Right renal pelvis (tissue), 4 donors: Measurements from ENCODE around the gene MDK. TPM values are rescaled to one million over a fixed set of nuclear protein-coding genes. Genes with fewer than 3 reads are reported as not detected.

Experiments used
- DNase-seq, 4 donors: peaks; one replicate each; pipeline ENCODE4 v3.0.0-alpha.2; 2013; ENCODE audit warnings: low read depth in 4 of 4, low spot score in 3 of 4, missing footprints in 1 of 4
- polyA plus RNA-seq, 4 donors: library from polyadenylated mRNA; unstranded; fragments of 120-200 nt; gene quantifications; one replicate each; pipeline ENCODE4 v1.2.1, GENCODE V29; 2013; ENCODE audit not compliant: insufficient read length in 4 of 4

The MDK gene
- polyA plus RNA-seq, 4 donors, result 651 to 1,009 (median 840) TPM

DNA sequence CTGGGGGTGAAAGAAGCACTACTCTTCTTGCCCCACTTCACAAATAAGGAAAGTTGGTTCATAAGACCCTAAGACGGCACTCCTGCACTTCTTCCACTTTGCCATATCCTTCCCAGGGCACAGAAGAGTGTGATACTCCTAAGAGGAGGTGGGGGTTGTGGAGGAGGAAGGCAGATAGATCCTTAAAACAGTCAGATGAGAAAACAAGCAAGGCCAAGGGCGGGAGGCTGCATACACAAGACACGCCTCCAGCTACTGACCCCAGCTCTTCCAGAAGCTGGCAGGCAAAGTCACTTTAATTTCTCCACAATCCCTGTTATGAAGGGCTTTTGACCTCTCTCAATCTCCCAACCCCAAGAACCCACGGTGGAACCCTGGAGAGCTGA is 11.8 kb downstream of the MDK start:
- DNase-seq, result no peak

DNA sequence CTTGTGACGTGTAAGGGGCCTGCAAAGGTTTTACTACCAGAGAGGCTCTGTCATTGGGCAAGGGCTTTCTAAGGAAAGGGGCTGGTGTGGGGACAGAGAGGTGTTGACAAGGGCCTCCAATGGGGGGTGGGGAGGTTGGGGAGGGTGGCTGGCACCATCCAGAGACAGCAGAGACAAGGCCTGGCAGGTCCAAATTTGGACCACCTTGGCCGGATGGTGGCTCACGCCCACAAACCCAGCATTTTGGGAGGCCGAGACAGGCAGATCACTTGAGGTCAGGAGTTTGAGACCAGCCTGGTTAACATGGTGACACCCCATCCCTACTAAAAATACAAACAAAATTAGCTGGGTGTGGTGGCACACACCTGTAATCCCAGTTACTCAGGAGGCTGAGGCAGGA is 12.3 kb downstream of the MDK start:
- no peak for DNase-seq

DNA sequence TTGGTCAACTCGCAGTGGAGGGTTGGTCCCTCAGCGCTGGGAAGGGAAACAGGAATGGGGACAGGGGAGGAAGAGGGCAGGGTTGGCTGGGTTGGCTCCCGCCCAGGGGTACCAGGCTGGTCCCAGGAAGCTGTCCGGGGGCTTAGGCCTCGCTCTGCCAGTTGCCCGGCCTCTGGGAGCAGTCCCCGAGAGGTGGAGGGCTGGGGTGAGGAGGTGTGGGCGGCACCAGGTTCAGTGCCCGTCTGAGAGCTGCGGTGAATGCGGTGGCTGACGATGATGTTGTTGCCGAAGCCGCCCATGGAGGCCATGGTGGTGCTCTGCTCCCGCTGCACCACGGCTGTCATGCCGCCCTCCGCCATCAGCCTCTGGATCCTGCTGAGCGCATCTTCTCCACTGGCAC is 16.1 kb downstream of the MDK start:
- DNase-seq, result no peak

DNA sequence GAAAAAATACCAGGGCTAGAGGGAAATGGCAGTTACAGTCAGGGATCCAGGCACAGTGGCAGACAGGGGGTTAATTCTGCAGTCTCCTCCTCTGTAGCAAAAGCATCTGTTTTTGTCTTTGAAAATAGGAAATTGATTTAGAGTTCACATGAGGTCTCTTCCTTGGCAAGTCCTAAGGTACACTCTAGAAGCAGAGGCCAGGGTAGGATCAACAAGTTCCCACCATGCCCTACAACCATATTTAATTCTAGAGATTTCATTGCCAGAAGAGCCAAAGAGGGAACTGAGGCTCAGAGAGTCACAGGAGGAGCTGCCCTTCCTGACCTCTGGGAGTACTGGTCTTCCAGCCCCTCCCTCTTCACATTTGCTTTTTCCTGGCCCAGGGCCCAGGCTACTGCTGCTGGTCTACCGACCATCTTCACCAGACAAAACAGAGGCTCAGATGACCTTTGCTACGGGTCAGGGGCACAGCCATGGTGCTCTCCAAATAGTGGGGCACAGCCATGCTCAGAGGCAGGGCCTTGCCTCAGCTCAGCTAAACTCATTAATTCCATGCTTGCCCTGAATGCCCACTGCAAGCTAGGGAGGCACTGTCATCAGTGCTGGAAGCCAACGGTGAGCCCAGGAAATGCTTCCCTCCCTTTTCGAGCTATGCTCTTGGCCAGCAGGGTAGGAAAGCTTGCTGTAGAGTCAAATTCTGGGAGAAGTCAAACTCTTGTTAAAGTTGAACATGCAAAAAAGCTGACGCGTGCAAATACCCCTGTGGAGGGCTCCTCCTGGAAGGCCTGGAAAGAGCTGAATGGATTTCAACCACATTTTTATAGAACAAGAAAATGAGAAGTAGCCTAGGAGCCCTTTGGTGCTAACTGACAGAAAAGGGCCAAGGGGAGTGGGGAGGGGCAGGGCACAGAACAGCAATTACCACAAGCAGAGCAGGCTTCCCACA is 21.8 kb downstream of the MDK start:
- no peak for DNase-seq

DNA sequence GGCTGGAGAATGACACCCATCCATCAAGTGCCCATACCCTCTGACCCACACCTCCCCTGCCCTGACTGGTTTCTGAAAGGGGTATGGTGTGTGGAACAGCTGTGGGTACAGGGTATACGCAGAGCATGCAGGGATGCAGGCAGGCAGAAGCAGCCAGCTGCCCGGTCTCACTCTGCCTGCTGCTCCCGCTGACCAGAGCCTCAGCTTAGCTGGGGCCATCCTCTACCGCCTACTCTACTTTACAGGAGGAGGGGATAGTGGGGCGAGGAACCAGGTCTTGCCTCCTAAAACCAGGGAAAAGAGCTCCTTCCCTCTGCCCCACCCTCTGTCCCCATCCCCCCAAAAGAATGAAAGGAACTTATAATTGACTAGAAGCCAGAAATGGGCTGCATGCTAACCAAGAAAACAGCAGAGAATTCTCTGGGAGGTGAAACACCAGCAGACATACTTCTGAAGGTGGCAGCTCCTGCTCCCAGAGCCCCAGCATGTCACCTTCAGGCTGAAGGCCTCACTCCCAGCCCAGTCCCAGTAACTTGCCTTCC is 23.1 kb downstream of the MDK start:
- DNase-seq, result no peak

DNA sequence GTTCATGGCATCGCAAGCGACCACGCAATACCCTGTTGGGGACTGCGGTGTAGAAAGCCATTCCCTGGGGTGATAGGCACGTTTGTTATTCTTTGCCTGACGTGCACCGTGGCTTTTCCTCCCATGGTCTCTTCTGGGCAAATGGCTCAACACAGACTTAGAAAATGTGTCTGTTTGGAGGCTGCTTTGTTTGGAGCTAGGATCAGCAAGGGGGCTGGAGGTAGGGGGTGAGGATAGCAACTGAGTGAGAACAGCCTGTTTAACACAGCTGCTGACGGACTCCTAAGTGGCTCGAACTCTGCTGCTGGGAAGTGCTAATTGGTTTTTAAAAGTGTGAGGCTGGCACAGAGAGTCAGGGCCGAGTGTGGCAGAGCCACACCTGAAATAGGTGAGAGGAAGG is 26.2 kb downstream of the MDK start:
- no peak for DNase-seq

DNA sequence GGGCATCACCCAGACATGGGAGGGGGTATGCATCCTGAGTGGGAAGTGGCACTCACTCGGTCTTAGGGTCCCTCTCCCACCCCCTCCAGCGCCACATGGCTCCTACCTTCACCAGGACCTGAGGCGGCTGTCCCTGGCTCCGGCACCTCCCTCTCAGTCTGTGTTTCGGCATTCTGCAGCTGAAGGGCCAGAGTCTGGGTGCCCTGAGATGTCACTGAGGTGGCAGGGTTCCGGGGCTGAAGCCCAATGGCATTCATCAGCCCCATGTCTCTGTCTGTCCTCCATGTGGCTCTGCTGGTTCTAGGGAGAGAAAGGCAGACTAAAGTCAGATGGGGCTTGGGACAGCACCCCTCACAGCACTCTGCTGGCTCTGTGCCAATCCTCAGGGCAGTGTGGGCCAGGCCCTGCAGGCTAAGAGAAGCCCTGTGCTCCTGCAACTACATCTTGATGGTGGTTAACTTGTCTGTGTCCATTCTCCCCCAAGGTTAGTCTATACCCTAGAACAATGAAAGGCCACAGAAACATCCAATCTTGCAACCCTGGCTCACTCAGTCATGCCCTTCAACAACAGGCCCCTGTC is 27.0 kb downstream of the MDK start:
- no peak for DNase-seq

DNA sequence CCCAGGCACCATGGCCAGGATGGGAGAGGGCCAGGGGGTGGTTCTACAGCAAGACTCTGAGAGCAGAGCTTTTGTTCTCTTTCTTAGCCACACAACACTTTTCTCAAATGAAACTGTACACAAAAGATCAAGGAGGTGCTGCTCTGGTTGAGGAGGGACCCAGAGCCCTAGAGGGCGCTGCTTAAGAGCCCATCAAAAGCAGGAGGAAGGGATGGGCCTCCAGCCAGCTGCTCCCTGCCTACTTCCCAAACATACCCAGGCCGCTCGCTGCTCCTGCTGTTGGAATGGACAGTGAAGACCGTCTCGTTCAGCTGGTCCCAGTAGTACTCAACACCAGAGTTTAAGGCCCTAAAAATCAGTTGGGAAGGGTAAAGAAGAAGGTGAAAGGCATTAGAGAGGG is 28.6 kb downstream of the MDK start:
- no peak for DNase-seq

DNA sequence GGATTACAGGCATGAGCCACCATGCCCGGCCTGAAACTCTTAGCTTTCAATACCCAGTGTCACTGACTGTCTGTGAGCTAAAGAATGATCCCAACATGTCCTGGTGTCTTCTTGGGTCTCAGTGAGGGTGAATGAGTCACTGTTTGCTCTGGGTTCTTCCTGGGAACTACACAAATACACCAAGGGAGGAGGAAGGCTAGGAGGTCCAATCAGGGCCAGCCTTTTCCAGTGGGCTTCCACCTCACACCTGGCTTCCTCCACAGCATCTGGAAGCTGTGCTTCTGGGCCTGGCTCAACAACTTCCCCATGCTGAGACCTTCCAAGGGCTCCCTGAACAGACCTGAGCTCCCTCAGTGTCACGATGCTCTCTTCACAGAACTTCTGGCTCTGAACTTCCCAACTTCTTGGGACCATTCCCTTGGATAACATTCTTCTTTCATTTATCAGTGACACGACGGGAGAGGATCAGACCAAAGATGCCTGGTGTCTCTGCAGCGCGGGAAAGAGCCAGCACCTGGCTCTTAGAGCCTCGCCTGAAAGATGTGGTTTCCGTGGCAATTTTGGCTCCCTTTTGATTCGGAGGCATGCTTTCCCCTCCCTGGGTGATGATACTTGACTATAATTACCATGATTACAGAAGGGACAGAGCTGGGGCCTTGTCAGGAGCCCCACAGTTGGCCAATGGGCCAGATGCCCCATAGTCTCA is 32.4 kb downstream of the MDK start:
- no peak for DNase-seq

DNA sequence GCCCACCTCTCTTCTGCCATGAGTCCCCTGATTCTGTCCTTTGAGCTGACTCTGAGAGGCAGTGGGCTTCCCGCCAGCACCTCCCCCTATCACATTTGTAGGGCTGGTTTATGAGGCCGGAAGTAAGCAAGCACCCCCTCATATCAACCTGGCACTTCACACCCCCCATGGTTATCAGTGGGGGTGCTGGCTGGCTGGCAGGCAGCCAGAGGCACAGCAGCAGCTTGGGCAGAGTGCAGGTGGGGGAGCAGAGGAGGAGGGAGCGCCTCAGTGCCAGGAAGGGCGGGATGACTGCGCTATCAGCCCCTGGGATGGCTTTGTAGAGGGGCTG is 33.0 kb downstream of the MDK start:
- no peak for DNase-seq

DNA sequence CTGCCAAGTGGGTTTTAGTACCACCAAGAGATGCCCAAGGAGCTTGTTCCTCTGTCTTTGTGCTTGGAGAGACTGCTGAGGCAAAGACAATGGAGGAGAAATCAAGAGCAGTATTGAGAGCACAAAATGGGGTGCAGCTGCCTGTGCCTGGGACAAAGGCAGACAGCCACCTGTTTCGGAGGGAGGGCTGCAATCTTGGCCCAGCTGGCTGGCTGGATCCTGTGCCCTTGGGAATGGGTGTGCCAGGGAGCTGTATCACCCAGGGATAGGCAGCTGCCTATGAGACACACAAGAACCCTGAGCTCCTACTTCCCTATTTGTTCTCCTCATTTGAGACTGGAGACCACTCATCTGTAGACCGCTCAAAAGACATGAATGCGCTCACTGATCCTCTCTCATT is 33.4 kb downstream of the MDK start:
- DNase-seq, result no peak

DNA sequence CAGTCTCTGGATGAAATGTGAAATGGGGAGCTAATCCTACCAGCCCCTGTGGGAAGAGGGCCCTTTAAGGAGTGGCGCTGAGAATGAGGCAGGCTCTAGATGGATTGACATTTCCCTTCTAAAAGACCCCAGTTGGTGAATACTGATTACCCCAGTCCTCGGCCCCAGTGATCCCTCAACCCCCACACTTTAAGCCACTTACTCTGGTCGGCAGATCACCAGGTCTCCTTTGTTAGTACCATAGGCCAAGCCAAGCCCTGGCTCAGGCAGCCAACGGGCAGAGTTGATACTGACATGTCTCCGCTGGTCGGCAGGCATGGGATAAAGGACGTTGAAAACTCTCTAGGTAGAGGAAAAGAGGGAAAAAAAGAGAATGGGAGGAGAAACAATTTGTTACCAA is 36.2 kb downstream of the MDK start:
- no peak for DNase-seq

DNA sequence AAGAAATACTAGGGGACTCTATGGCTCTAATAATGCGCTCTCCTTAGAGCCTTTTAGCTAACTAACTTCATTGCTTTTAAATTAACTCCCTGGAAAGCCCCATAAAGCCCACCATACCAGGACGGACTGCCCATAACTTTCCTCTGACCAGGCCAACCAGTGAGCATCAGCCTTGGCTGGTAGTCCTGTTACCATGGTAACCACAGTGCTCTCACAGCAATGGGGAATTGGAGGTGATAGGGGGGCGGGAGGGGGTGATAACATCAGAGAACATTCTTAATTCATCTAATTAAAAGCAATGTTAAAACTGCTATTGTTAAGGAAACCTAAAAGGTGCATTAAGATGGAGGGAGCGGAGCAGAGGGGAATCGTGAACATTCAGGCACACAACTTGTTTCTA is 37.3 kb downstream of the MDK start:
- DNase-seq, result no peak

DNA sequence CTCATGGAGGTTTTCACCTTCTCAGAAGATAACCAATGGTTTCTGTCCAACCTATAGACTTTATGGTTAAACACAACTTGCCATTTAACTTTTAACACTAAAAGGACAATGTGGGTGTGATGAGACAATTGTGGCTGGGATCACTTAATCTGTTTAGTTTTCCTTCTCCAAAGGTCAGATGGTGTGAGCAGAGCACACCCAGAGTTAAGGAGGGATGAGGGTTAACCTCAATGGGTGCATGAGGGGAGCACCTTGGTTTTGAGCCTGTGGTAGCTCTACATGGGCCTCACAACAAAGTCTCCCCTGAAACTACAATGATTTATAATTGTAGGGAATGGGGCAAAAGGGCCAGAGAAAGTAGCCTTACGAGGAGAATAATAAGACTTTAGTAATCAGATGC is 39.0 kb downstream of the MDK start:
- DNase-seq, result no peak

DNA sequence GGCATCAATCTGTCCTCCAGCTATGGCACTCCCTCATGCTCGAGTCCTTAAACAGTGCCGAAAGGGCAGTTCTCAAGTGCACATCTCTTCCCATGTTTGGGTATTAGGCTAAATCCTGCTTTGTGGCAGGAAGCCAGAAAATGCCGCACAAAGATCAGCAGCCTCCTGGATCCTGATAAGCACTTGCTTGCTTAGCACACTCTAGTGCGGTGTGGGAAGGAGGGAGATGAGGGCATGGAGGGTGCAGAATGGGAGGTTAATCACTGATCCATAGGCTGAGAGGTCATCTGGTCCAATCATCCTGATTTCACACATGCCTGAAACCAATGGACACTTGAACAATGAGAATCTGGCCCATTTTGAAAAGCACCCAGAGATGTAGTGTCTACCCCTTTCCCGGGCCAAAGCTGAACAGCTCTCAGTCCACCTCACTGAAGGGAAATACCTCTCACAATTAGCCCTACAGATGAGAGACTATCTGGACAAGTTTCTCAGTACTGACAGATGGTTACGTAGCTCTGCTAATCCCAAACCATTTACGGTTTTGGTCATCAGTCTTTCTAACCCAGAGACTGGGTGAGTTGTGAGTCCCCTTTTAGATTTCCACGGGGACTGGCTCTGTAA is 39.9 kb downstream of the MDK start:
- no peak for DNase-seq

DNA sequence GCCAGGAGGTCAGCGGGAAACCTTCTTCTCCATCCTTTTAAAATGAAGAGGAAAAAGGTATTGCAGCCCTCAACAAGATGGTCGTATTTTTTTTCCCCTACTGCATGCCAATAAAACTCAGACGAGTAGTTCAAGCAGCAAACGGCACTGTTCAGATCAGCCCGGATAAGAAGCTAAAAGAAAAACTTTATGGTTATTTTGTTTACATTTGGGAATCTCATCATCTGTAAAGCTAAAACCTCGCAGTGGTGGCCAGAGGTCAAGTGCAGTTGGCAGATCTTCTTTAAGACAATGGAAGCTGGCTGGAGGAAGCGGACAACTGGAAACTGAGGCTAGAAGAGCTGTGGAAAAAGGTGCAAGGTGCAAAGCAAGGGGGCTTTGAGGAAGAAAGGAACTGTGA is 41.1 kb downstream of the MDK start:
- no peak for DNase-seq

DNA sequence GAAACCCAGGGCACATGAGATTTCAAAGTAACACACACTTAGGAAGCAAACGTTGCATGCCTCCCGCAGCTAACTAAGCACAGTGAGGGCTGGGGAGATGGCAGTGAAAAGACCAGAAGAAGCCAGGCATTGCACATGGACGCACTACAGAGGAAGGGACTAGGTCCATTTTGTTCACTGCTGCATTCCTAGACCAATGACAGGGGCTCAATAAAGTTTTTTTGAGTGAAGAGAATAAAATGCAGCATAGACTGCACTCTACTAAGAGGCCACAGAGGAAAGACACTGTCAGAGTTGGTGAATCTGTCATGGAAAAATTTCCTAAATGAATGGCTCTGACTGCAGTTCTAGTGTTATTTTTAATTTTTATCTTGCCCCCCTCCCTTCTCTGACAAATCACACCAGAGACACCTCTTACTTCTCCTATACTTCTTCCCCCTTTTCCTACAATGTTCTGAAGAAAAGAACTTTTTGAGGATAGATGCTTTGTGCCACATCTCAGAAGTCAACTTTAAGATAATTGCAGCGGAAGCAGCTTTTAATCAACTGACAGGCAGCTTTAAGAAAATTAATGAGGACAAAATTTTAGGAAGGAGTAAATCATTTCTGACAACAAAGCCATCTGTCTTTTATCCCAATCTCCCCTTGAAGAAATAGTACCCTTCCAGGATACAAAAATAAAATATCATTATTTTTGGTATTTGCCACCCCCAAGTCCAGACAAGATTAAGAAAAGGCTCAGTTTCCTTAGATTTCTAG is 44.9 kb downstream of the MDK start:
- DNase-seq, result no peak

DNA sequence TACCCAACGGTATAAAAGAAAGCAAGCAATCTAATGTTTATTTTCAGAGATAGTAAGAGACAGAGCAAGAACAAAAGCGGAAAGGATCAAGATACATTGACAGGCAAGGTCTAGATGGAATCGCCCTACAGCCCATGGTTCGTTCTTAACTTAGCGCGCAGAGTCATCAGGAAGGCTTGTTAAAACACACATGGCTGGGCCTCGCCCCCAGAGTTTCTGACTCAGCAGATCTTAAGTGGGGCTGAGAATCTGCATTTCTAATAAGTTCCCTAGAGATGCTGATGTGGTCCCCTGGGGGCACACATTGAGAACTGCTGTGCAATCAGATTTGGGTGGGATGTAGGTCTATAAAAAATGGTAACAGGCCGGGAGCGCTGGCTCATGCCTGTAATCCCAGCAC is 45.9 kb downstream of the MDK start:
- no peak for DNase-seq

DNA sequence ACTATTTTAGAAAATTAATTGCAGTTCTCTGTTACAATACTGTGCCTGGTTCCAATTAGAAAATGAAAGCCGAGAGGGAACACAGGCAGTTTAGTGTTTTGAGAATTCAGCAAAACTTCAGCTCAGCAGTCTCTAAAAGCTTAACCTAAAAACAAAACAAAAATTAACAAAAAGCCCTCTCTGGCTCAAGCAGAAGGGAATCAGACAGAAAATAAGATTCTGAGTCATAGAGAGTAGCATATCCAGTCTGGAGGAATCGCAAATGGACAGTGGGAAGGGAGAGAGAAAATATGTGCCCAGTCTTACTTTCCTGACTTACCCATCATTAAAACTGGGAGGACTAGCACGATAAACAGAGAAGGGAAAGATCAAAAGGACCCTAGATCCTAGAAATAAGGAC is 48.2 kb downstream of the MDK start:
- DNase-seq, result no peak

DNA sequence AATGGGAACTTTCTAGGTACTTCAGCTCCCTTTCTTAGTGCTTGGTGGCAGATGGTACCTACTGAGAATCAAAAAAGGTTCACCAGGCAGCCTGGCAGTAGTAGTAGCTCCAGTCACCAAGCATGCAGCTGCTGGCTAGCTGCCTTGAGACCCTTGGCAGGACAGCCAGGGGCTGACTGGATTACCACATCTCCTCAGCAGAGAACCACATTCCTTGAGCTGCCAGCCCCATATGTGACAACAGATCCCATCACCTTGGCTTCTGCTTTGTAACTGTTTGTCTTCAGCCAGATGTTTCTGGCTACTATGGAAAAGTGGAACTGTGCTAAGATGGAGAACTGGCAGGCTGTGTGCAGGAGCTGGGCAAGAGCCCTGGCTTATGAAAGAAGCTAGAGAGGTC is 49.7 kb downstream of the MDK start:
- DNase-seq, result no peak
